COR-L47 (cell line): Measurements from ENCODE around the gene CALU.

Experiments
- DNase-seq: peaks from one replicate; lab custom pipeline; 2025; lab: John Stamatoyannopoulos, UW

The CALU gene

DNA sequence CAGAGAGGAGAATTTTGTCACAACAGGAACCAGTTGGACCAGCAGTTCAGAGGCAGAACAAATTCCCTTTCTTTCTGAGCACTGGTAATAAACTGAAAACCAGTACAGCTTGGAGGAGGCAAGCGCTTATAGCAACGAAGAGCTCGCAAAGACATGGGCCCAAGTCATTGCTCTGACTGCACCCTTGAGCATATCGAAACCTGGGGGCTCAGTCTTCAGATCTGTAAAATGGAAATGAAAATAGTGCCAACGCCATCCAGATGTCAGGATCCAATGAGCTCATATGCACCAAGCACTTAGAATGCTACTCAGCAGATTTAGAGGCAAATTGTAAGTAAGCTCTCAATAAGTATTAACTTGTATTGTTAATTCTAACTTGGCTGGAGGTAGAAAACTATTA is 14.4 kb upstream of the CALU start:
- no peak for DNase-seq

DNA sequence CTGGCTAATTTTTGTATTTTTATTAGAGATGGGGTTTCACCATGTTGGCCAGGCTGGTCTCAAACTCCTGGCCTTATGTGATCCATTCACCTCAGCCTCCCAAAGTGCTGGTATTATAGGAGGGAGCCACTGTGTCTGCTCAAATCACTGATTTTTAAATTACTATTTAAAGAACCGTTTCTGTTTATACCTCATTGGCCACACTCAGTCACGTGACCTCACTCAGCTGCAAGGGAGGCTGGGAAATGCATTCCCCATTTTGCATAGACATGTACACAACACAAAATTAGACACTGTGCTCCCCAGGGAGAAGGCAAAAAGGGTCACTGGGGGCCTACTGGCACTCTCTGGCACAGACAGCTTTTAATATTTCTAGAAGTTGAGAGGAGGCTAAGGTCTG is 13.6 kb upstream of the CALU start:
- DNase-seq: no peak

DNA sequence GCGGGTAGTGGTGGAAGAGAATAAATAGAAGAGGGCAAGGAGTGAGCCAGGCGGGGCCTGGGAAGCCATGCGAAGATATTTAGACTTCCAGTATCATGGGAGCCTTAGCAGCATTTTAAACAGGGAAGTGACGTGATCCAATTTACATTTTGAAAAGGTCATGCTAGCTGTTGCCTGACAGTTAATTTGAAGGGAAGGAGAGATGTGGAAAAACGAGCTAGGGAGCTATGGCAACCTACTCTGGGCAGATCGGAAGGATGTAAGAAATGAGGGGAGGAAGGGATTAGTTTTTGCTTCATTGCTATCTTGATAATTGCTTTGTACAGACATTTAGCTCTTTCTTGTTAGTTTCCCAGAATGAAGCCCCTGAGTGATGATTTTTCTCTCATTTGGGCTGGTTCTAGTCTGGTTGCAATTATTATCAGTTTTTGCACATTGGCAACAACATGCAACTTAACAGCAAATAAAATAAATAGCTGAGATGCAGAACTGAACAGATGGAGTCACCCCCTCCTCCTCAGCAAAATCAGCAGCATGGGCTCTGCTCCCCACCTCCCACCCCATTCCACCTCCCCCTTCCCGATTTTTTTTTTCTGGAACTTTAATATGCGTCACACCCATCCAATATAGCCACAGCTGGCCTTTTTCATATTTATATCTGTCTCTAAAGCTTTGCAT is 13.0 kb upstream of the CALU start:
- DNase-seq: no peak

DNA sequence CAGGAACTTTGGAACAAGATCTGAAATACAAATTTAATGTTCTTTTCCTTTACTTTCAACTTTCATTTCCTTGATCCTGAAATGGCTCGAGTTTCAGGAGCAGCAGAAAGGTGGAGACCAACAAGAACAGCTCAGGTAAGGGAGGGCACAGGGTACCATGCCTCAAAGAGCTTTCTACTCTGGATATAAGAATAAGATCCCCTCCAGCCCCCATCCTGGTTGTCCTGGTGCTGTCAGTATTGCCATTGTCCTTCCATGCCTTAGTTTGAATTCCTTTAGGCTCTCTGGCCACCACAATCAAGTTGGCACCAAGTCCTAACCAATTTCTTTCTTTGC is 12.5 kb upstream of the CALU start:
- DNase-seq: no peak

DNA sequence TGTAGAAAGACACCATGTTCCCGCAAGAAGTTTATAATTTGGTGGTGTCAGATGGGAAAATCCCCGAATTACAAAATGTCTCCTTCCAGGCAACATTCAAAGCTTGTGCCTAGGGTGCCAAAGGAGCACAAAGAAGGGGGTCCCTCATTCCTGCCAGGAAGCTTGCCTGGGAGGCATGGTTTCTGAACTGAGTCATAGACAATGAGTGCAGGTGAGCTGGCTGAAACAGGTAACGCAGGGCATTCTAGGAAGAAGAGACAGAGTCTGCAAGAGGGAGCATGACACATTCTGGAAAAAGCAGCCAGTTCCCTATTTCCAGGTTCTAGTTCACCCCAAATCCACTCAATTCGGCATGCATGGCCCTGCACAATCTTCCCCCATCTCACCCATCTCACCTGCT is 11.9 kb upstream of the CALU start:
- DNase-seq: no peak

DNA sequence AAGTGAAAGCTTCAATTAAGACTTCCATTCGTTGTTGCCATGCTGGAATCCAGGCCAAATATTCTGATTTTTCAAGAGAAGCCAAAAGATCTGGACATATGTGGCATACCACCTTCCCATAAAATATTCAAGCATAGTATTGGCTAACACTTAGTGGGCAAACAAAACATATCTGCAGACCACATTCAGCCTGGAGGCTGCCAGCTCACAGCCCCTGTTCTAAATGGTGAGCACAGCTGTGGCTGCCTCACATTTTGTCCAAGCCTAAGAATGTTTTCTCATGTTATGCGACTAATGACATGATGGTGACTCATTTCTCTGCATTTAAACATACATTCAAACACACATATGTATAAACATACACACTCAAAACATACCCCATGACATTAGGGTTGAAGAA is 10.6 kb upstream of the CALU start:
- DNase-seq: no peak

DNA sequence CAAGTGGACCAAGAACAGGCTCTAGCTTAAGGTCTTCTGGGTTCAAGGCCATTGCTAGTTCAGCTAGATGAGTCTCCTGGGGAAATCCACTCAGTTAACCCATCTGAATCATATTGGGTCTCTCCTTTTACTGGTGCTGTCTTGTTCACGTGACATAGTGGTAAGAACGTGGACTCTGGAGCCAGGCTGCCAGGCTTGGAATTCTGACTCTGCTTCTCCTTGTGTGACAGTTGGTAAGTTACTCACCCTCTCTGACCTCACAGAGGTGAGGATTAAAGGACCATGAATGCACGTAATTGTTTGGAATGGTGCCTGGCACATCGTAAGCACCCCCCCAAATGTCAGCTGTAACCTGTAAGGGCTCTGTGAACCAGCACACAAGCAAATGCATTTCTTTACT is 9.7 kb upstream of the CALU start:
- no peak for DNase-seq

DNA sequence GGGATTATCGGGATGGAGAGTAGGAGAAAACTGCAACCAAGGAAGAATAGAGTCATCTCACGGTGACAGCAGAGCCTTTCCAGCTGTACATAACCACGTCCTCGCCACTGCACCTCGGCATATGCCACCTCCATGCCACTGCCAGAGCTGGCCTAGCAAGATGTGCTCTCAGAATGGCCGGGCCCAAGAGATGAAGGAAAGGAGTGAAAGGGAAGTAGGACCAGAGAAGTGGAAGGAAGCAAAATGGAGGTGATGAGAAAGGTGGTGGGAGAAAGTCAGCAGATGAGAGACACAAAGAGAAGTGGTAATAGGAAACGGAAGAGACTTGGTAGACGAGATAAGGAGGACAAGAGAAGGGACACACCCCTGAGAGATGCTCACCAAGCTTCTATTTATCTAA is 8.0 kb upstream of the CALU start:
- no peak for DNase-seq

DNA sequence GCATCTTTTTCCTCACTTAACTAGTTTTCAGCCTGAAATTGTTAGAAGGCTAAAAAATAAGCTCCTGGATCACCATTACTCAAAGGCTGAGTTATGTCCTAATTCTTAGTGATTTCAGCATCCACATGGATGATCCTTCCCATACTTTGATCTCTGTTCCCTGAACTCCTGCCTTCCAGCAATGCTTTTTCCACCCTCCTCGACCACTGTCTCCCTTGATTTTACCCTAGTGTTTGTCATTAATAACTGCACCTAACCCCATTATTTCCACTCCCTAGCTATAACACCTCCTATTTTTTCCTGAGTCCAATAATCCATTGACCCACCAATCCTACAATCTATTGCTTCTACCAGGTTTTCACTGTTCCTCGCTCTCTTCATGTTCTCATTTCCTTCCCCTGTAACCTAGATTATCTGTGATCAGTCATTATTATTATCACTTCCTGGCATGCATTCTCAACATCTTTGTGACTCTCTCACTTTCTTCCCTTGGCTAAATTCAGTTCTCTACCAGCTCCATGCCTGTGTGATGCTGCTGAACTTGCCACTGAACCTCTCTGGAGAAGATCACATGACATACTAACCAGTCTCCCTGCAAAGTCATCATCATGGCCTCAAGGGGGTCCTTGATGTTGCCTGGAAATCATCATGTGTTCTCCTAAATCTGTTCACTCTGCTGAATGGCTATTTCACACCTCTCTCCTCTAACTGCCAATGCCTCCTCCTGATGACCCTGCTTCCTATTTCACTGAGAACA is 6.5 kb upstream of the CALU start:
- no peak for DNase-seq

DNA sequence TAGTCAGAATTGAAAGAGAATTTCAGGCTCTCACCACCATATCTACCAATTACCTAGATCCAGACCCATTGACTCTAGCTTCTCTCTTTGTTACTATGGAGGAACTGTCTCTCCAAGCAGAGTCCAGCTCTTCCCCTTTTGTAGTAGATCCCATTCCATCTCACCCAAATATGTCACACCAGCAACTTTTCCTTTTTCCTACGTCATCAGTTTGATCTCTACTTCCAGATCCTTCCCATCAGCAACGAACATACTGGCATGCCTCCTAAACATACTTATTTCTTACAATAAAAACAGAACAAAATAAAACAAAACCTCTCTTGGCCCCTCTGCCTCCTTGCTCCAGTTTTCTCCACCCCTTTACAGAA is 5.9 kb upstream of the CALU start:
- no peak for DNase-seq

DNA sequence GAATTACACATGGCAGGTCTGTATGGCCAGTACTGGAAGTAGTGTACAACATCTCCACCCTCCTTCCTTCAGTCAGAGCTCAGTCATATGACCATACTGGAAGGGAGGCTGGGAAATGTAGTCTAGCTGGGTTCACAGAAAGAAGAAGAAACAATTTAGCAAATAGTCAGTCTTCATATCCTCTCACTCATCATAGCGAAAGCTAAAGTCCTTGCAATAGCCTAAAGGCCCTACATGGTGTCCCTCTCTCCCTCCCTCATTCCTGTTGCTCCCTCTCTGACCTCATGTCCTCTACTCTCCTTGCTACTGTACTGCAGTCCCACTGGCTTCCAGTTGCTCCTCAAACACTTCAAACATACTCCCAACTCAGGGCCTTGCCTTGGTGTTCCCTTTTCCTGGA is 4.3 kb upstream of the CALU start:
- no peak for DNase-seq

DNA sequence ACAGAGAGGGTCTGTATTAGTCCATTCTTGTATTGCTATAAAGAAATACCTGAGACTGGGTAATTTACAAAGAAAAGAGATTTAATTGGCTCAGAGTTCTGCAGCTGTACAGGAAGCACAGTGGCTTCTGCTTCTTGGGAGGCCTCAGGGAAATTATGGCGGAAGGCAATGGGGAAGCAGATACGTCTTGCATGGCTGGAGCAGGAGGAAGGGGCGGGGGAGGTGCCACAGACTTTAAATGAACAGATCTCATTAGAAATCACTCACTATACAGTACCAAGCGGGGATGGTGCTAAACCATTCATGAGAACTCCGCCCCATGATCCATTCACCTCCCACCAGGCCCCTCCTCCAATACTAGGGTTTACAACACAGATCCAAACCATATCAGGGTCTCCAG is 3.7 kb upstream of the CALU start:
- DNase-seq: no peak

DNA sequence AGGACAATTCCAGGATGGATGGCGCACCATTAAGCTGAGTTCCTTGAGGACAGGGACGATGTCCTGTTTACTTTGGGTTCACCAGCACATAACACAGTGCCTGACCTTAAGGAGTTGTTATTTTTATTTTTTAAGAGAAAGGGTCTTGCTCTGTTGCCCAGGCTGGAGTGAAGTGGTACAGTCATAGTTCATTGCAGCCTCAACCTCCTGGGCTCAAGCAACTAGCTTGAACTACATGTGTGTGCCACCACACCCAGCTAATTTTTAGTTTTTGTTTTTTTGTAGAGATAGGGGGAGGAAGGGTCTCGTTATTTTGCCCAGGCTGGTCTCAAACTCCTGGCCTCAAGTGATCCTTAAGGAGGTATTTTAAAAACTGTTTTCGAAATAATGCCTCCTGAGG is 1.7 kb upstream of the CALU start:
- DNase-seq: no peak

DNA sequence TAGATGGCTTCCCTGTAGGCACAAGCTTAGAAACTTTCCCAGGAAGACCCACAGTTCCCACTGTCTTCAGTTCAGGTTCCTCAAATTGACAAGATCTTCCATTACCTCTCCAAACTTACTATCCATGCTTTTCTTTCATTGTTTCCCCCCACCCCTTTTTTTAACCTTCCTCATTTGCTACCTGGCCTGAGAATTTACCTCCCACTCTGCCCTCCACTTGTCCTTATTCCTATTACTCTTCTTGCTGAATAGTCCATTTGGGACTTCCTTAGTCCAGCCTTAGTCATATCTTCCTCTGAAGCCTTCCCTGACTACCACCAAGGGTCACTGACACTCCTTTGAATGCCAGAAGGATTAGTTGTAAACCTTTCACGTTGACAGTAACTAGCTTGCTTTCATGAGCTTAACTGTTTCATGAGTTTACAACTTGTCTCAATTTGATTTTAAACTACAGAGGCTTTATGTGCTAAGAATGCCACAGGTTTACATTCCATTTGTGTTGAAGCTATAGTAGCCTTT is 1.2 kb upstream of the CALU start:
- DNase-seq: no peak

DNA sequence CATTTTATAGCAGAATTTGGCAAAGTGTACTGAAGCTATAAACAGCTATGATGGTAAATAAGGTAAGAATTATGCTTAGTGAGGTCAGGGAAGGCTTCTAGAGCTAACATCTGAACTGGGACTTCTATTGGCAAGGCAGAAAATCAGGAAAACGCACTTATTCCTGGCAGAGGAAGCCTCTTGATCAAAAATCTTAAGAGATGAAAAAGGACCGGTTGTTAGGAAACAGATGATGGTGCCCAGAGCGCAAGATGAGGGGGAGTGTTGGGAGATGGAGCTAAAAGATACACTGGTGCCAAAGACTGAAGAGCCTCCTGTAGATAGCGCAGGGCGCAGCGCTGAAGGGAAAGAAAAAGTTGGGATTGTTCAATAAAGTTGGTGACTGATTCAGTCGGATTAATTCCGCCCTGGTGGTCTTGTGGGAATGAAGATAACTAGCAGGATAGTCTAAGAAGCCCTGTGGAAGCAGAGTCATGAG is 550 bp upstream of the CALU start:
- no peak for DNase-seq

DNA sequence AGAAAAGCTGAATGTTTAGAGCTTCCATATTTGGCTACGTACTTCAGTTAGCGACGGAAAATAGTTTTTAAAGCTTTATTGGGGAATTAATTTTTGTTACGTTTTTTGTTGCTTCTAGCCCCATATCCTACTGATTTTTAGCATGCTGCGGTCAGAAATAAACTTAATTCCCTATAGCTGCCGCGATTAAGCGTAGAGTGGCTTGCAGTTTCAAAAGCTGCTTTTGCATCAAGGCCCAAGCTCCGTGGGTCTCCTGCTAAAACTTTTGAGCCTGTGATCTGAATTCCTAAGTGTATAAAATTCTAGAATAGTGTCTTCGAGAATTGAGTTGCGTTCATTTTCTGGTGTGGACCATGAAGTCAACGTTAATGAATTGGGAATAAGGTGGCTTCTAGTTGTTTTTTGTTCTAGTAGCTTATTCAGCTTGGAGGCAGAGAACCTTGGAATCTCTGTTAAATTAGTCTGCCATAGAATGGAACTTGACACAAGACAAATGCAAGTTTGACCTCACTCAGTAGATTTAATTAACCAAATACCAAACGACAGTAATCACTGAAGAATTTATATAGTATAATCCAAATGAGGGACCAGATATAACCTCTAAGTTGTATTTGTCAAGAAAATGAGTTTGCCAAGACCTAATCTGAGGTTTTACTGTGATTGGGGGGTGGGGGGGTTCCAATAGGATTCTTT is 977 bp downstream of the CALU start:
- no peak for DNase-seq

DNA sequence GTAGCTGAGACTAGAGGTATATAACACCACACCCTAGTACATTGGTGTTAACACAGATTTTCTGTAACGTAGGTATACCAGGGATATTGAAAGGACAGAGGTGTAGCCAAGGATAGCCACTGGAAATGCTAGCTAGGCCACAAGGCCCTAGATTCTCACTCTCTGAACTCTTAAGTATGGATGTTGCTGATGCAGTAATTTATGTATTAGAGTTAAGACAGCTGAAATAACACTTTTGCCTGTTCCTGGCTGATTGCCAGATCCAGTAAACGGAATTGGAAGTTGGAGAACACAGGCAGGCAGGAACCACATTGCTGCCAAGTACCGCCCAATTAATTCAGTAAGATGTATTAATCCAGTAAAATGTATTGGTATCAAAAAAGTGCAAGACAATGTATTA is 1.8 kb downstream of the CALU start:
- DNase-seq: no peak

DNA sequence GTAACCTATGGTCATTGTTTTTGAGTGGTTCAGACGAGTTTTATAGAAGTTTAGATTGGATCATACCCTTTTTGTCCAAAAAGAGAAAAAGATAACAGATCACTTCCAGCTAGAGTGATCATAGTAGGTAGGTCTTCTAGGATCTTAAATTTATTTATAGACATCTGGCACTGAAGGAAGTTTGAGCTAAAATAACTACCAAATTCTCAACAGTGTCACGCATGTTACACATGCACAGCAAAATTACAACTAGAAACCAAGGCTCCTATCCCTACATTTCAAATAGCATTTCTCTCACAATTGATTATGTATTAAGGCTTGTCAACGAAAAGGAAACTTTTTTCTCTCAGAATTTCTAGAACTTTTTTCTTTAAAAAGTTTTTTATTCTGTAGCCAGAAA is 2.3 kb downstream of the CALU start:
- no peak for DNase-seq

DNA sequence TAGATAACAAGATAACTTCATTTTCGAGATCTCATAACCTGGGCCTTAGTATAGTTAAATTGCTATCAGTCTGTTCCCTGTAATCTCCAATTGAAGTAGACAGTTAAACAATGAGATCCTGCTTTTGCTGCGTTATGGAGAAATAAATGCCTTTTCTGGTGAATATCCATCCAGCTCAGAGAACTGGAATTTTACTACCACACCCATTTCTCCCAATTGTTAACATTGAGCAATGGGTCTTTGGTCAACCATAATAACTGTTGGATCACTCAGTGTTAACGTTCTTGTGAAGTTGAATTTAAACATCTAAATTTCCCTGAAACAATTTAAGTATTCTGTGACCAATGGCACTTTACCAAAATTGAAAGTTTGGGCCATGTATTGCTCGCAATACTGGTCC is 3.0 kb downstream of the CALU start:
- DNase-seq: no peak

DNA sequence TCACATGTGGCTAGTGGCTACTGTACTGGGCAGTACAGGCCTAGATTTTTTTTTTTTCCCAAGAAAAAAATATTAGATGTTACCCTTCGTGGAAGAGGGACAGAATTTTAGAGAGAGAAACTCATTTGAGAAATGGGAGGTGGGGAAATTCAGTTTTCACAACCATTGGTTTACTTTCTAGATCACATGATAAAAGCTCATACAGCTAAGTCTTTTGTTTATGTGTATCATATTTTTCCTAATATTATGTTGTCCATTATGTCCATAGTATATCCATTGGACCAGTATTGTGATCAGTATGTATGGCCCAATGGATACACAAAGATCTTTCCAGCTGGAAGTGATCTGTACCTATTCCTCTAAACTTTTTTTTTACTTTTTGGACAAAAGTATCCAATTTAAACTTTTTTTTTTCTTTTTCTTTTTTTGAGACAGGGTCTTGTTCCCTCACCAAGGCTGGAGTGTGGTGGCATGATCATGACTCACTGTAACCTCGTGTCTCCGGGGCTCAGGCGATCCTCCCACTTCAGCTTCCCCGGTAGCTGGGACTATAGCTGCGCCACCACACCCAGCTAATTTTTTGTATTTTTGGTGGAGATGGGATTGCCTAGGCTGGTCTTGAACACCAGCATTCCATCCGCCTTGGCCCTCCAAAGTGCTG is 4.1 kb downstream of the CALU start:
- DNase-seq: no peak

DNA sequence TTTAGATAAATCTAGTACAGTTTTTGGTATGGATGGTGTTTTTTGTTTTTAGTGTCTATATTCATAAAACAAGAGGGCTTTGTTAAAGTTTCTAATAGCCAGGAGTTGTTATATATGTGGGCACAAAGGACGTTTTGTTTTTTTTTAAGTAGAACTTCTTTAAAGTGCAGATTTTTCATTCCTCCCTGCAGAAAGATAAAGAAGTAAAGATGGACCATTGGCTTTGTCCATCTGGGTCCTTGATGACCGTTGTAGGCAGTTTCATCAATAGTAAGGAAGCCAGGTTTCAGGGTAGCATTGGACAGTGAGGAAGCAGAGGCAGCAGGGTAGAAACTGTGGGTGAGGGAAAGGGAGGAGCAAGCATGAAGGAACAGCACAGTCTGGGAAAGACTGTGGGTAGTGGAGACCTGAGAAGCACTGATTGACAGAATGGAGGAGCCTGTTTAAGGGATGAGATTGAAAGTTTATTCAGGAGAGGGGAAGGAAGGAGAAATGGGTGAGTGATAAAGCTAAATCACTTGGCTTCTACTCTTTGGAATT is 5.3 kb downstream of the CALU start:
- DNase-seq: no peak

DNA sequence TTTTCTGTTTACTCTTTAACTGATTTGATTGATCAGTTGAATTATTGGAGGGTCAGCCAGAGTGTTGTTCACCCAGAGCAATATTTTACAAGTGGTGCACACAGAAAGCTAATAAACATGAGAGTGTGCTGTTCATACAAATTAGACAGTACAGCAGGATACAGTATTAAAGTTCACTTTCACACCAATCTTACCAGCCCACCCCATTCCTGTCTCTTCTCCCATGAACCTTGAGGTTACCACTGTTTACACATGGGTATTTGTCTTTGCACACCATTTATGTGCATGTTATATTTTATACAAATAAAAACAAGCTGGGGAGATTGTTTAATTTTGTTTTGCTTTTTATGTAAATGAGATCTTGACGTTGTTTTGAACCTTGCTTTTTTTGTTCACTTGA is 6.5 kb downstream of the CALU start:
- DNase-seq: no peak
